ENCODE results near the gene SUPV3L1.

GRCh38 chr10:69201045-69201444 is 21.0 kb downstream of the SUPV3L1 start:
- TF ChIP-seq CHD2 (IDR thresholded peaks at IDR 0.05; ENCODE audit: borderline replicate concordance, low read depth, low read length) (no peak), CHD1 (IDR thresholded peaks at IDR 0.05; ENCODE audit: low read depth, low read length) (no peak)
- TF ChIP-seq, protein P1, sequence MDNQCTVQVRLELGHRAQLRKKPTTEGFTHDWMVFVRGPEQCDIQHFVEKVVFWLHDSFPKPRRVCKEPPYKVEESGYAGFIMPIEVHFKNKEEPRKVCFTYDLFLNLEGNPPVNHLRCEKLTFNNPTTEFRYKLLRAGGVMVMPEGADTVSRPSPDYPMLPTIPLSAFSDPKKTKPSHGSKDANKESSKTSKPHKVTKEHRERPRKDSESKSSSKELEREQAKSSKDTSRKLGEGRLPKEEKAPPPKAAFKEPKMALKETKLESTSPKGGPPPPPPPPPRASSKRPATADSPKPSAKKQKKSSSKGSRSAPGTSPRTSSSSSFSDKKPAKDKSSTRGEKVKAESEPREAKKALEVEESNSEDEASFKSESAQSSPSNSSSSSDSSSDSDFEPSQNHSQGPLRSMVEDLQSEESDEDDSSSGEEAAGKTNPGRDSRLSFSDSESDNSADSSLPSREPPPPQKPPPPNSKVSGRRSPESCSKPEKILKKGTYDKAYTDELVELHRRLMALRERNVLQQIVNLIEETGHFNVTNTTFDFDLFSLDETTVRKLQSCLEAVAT (IDR thresholded peaks at IDR 0.05), result no peak

All from GM12878 (cell line).